H1 (cell line): ENCODE measurements around the gene SLX4IP. TPM values are rescaled to one million over a fixed set of nuclear protein-coding genes. Genes with fewer than 3 reads are reported as not detected.

Experiments used
- BACH1 ChIP-seq: IDR thresholded peaks from 2 replicates; pipeline ENCODE4 v1.6.1; 2012; ENCODE audit warnings: low read length, improper control_type of control experiment
- POLR2AphosphoS5 ChIP-seq: IDR thresholded peaks from 2 replicates; pipeline ENCODE4 v1.6.1; 2011; ENCODE audit warnings: low read depth, low read length
- RNF2 ChIP-seq: fragments of 200-900, 300-1000 bp; sonication (generic); IDR thresholded peaks from 2 replicates; pipeline ENCODE4 v1.7.1; 2016; ENCODE audit warnings: borderline replicate concordance, low read depth, mild to moderate bottlenecking, antibody characterized with exemption, low read length; ENCODE audit not compliant: poor library complexity, severe bottlenecking; ENCODE audit errors: missing control alignments
- polyA plus RNA-seq, 7 experiments: library from polyadenylated mRNA; depleted of rRNA in 3 of 7; stranded (reverse) in 5 of 7; unstranded in 2 of 7; fragments of >200 nt in 5 of 7; fragments of 200-250 nt in 2 of 7; gene quantifications; 1 replicate in 5 of 7; 2 replicates in 1 of 7; 4 replicates in 1 of 7; pipeline versions ENCODE4 v1.2.1 to v1.2.3, GENCODE V29; 2011 to 2013; ENCODE audit warnings: missing spikeins in 2 of 7, mixed read lengths in 2 of 7
- total RNA-seq: library from RNA; stranded (reverse); fragmentation: NEBNext Ultra II Directional; extraction: Animal tissue kit (Norgen Biotek cat#: 25700); gene quantifications from 2 replicates; pipeline ENCODE4 v1.2.1, GENCODE V29; 2021

SLX4IP gene
- total and polyA plus RNA-seq, 2 of the 8 experiments (the other 6 are each of a cell fraction or from before 2014, with no cell fraction given): 2.4 to 8.7 TPM

DNA sequence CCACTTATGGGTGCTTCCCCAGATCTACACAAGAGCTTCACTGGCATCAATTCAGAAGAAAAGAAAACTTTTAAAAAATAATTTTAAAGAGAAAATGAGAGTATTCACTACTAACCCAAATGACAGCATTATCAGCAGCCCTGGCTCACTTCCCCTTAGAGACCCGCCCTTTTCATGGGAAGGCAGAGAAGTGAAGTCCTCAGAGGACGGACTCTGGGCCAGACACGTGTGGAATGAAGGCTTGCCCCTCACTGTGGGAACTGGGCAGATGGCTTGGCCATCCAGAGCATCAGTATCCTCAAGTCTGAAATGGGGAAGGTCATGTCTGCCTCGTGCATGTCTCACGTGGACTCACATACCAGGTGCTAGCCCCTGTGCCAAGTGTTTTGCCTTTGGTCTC, 175.1 kb downstream of the SLX4IP start (continued):
- TF ChIP-seq BACH1 (no peak), POLR2AphosphoS5 (no peak), RNF2 (no peak)
